Stomach (tissue), 9 donors: ENCODE results near the gene GPBAR1. TPM values are rescaled to one million over a fixed set of nuclear protein-coding genes. Genes with fewer than 3 reads are reported as not detected.

Source experiments
- DNase-seq, 2 donors: peaks; one replicate each; pipeline versions ENCODE4 v3.0.0 to v3.0.0-alpha.2; 2013 to 2019
- H3K27ac ChIP-seq, 5 donors: fragments of 200-600 bp in 4 of 5; sonication (generic) in 4 of 5; one replicate each; pipeline ENCODE4 v1.5.1; 2013 to 2019; ENCODE audit warnings: mild to moderate bottlenecking in 1 of 5, moderate library complexity in 1 of 5
- H3K27me3 ChIP-seq, 3 donors: fragments of 200-600 bp; sonication (generic); one replicate each; pipeline ENCODE4 v1.5.1; 2017 to 2019; ENCODE audit warnings: mixed run types in 1 of 3
- H3K36me3 ChIP-seq, 4 donors: fragments of 200-600 bp; sonication (generic); 1 replicate in 3 of 4; 2 replicates in 1 of 4; pipeline ENCODE4 v1.5.1; 2016 to 2019
- H3K4me1 ChIP-seq, 4 donors: fragments of 200-600 bp; sonication (generic); one replicate each; pipeline ENCODE4 v1.5.1; 2016 to 2019
- H3K4me3 ChIP-seq, 4 donors: fragments of 200-600 bp; sonication (generic) in 3 of 4; one replicate each; pipeline ENCODE4 v1.5.1; 2016 to 2019; ENCODE audit warnings: mild to moderate bottlenecking in 1 of 4
- H3K9me3 ChIP-seq, 4 donors: fragments of 200-600 bp; sonication (generic); one replicate each; pipeline ENCODE4 v1.5.1; 2016 to 2019
- CTCF ChIP-seq, 7 experiments: fragments of 450-650 bp in 4 of 7; fragments of 200-600 bp in 3 of 7; sonication (generic) in 3 of 7; IDR thresholded peaks; one replicate each; pipeline ENCODE4 v1.5.1; 2016 to 2019; ENCODE audit warnings: antibody characterized with exemption in 7 of 7, control low read depth in 2 of 7, mild to moderate bottlenecking in 1 of 7
- EP300 ChIP-seq: sonication (generic); formaldehyde crosslinking; IDR thresholded peaks from one replicate; pipeline ENCODE4 v1.6.1; 2017; ENCODE audit warnings: antibody characterized with exemption
- POLR2A ChIP-seq, 4 donors: fragments of 450-650 bp; IDR thresholded peaks; one replicate each; pipeline ENCODE4 v1.6.1; 2016; ENCODE audit warnings: antibody characterized with exemption in 4 of 4, control low read depth in 2 of 4, mild to moderate bottlenecking in 1 of 4, moderate library complexity in 1 of 4
- POLR2AphosphoS5 ChIP-seq, 3 donors: sonication (generic); formaldehyde crosslinking; IDR thresholded peaks; one replicate each; pipeline ENCODE4 v1.6.1; 2016; ENCODE audit warnings: antibody characterized with exemption in 3 of 3
- WGBS, 5 donors: extraction: QIAGEN DNeasy Blood & Tissue Kit in 3 of 5; methylation state at CpG; one replicate each; pipeline versions ENCODE4 v1.1.5 to v1.1.7; 2013 to 2018; 5-methylcytosine and 5-hydroxymethylcytosine counted together
- intact Hi-C: fragments of 100-400 bp; cut with DNase I; formaldehyde crosslinking; loops from one replicate; pipeline ENCODE4 v1.15.1; 2023; ENCODE audit warnings: low total_unique reads
- polyA plus RNA-seq, 3 donors: library from polyadenylated mRNA; stranded (reverse); fragments of 200-250 nt; gene quantifications; one replicate each; pipeline ENCODE4 v1.2.3, GENCODE V29; 2013
- total RNA-seq, 5 donors: library from RNA; depleted of rRNA; stranded (reverse); fragments of >200 nt; gene quantifications; one replicate each; pipeline versions ENCODE4 v1.1.0 to v1.2.3, GENCODE V29; 2014 to 2016
- donor health status: healthy with polysubstance abuse.
- donor health status: Bipolar disorder and iron deficiency.
- donor health status: healthy.

Gene GPBAR1
- total and polyA plus RNA-seq, 8 donors = 0.45 to 4.8 (median 2.2) TPM

- TF ChIP-seq POLR2AphosphoS5 (IDR thresholded peaks at IDR 0.05) = no peak
- Histone ChIP-seq H3K9me3 (no peaks in the 10 kb centered on the region), H3K4me3 (no peak overlapping the region), H3K4me1 (peaks cover 58 to 92% (median 87%) of the 10 kb centered on the region in 4 donors), H3K27ac (peak overlapping the region in 2 of 5 donors; percentile 19 to 89), H3K27me3 (no peaks in the 10 kb centered on the region), H3K36me3 (peaks cover 24 to 58% (median 56%) of the 10 kb centered on the region in 4 donors)
- intact Hi-C loops = loop anchor here (10.0 kb wide), 1 partner anchor 82 kb away; no protein-coding TSS in a partner anchor
- no peak for DNase-seq
- WGBS, 5 donors = 89 to 95% (median 93%) methylated on average over 6 of the region's 6 CpGs
These were observed 6.4 kb downstream of the GPBAR1 start for GRCh38 chr2:218267259-218267658.

GRCh38 chr2:218269900-218270720 is 9.3 kb downstream of the GPBAR1 start, which contains the start of the genes AAMP and PNKD:
TSS of gene AAMP (minus strand) at chr2:218270137. CDS start at chr2:218270086, 51 bp downstream.
TSS of gene PNKD (plus strand) at chr2:218270519. CDS start at chr2:218270536, 17 bp downstream.
- peak; percentile 100 for DNase-seq
- Histone ChIP-seq H3K27ac (peak within 1 kb of the TSS; percentile 82 to 99 (median 89)), H3K9me3 (no peaks in the 10 kb centered on the region), H3K36me3 (peaks cover 36 to 49% (median 48%) of the 10 kb centered on the region in 4 donors), H3K4me3 (peak within 1 kb of the TSS; percentile 73 to 88 (median 82)), H3K27me3 (no peaks in the 10 kb centered on the region), H3K4me1 (peaks cover 40 to 88% (median 82%) of the 10 kb centered on the region in 4 donors)
- WGBS, 5 donors = 0% methylated on average over 53 to 64 of the region's 64 CpGs
- peak in 2 of 4 donors; percentile 19 to 42 for TF ChIP-seq POLR2A (IDR thresholded peaks at IDR 0.05)
- peak; percentile 57 to 87 (median 85) for TF ChIP-seq POLR2AphosphoS5 (IDR thresholded peaks at IDR 0.05)
- peak in 2 of 7 experiments; percentile 22 to 41 for TF ChIP-seq CTCF (IDR thresholded peaks at IDR 0.05)
- no peak for TF ChIP-seq EP300
- intact Hi-C loops = loop anchor here (10.0 kb wide), 1 partner anchor 85 kb away; no protein-coding TSS in a partner anchor

GRCh38 chr2:218270721-218271486 is 10.1 kb downstream of the GPBAR1 start:
- Histone ChIP-seq H3K36me3 (peaks cover 37 to 49% (median 48%) of the 10 kb centered on the region in 4 donors), H3K27me3 (no peaks in the 10 kb centered on the region), H3K9me3 (no peaks in the 10 kb centered on the region), H3K4me3 (peak overlapping the region; percentile 70 to 88 (median 82)), H3K4me1 (peaks cover 32 to 88% (median 76%) of the 10 kb centered on the region in 4 donors), H3K27ac (peak overlapping the region; percentile 74 to 99 (median 85))
- intact Hi-C loops = no loop called here
- WGBS, 5 donors = 2 to 7% (median 4%) methylated on average over 19 to 23 of the region's 23 CpGs
- peak in 1 of 2 donors; percentile 51 for DNase-seq
- peak in 2 of 3 donors; percentile 14 to 27 for TF ChIP-seq POLR2AphosphoS5 (IDR thresholded peaks at IDR 0.05)
- TF ChIP-seq CTCF (IDR thresholded peaks at IDR 0.05) = no peak

- intact Hi-C loops = no loop called here
- H3K36me3 ChIP-seq = peaks cover 37 to 49% (median 48%) of the 10 kb centered on the region in 4 donors
- H3K4me1 ChIP-seq = peaks cover 31 to 88% (median 72%) of the 10 kb centered on the region in 4 donors
- TF ChIP-seq CTCF (IDR thresholded peaks at IDR 0.05) (no peak), POLR2AphosphoS5 (IDR thresholded peaks at IDR 0.05) (no peak), EP300 (no peak), POLR2A (IDR thresholded peaks at IDR 0.05) (no peak)
- no peaks in the 10 kb centered on the region for H3K27me3 ChIP-seq
- peak in 1 of 2 donors; percentile 73 for DNase-seq
- H3K4me3 ChIP-seq = peak overlapping the region; percentile 70 to 88 (median 82)
- no peaks in the 10 kb centered on the region for H3K9me3 ChIP-seq
- H3K27ac ChIP-seq = peak overlapping the region; percentile 74 to 99 (median 85)
- 22 to 41% (median 30%) methylated on average over 4 of the region's 4 CpGs for WGBS, 5 donors
These were observed 10.6 kb downstream of the GPBAR1 start for GRCh38 chr2:218271487-218271797.
